Gastroesophageal sphincter (tissue), 4 donors: ENCODE data around the gene CAPZB. TPM values are rescaled to one million over a fixed set of nuclear protein-coding genes. Genes with fewer than 3 reads are reported as not detected.
"Not testable (repeated sequence)": the region's sequence is repeated elsewhere in the genome, so short reads cannot be mapped to it uniquely, and the experiment has no call there.

Experiments
- ATAC-seq: fragments of 150-250 bp; one replicate; pipeline ENCODE4 v1.9.1; 2016; ENCODE audit warnings: mild to moderate bottlenecking, moderate library complexity
- H3K27ac ChIP-seq, 4 donors: fragments of 200-600 bp; sonication (generic) in 3 of 4; 1 replicate in 3 of 4; 2 replicates in 1 of 4; pipeline ENCODE4 v1.5.1; 2016 to 2019
- H3K27me3 ChIP-seq: fragments of 200-600 bp; sonication (generic); one replicate; pipeline ENCODE4 v1.5.1; 2019
- H3K36me3 ChIP-seq, 2 donors: fragments of 200-600 bp; sonication (generic); one replicate each; pipeline ENCODE4 v1.5.1; 2019; ENCODE audit warnings: control low read depth in 1 of 2
- H3K4me1 ChIP-seq, 3 donors: fragments of 200-600 bp; sonication (generic); 1 replicate in 2 of 3; 2 replicates in 1 of 3; pipeline ENCODE4 v1.5.1; 2016 to 2019; ENCODE audit warnings: control low read depth in 2 of 3
- H3K4me3 ChIP-seq, 2 donors: fragments of 200-600 bp; sonication (generic); one replicate each; pipeline ENCODE4 v1.5.1; 2019; ENCODE audit warnings: mild to moderate bottlenecking in 1 of 2, moderate library complexity in 1 of 2
- H3K9me3 ChIP-seq, 3 donors: fragments of 200-600 bp; sonication (generic); one replicate each; pipeline ENCODE4 v1.5.1; 2017 to 2019; ENCODE audit warnings: control low read depth in 2 of 3
- EP300 ChIP-seq: sonication (generic); formaldehyde crosslinking; IDR thresholded peaks from one replicate; pipeline ENCODE4 v1.6.1; 2017; ENCODE audit warnings: antibody characterized with exemption, mild to moderate bottlenecking
- POLR2A ChIP-seq, 2 donors: fragments of 450-650 bp; IDR thresholded peaks; one replicate each; pipeline ENCODE4 v1.6.1; 2017; ENCODE audit warnings: antibody characterized with exemption in 2 of 2, mild to moderate bottlenecking in 2 of 2, moderate library complexity in 1 of 2
- POLR2AphosphoS5 ChIP-seq: sonication (generic); formaldehyde crosslinking; IDR thresholded peaks from one replicate; pipeline ENCODE4 v1.6.1; 2017; ENCODE audit warnings: antibody characterized with exemption
- WGBS, 2 donors: methylation state at CpG; one replicate each; pipeline ENCODE4 v1.1.5; 2018; ENCODE audit warnings: low coverage in 1 of 2; 5-methylcytosine and 5-hydroxymethylcytosine counted together
- total RNA-seq, 4 donors: library from RNA; depleted of rRNA; stranded (reverse); fragments of >200 nt; gene quantifications; one replicate each; pipeline ENCODE4 v1.1.0, GENCODE V29; 2016
- TF ChIP-seq, protein P1 (sequence below), 4 experiments: fragments of 200-600 bp in 2 of 4; fragments of 450-650 bp in 2 of 4; sonication (generic) in 1 of 4; IDR thresholded peaks; one replicate each; pipeline ENCODE4 v1.5.1; 2017 to 2019; ENCODE audit warnings: antibody characterized with exemption in 4 of 4, mild to moderate bottlenecking in 2 of 4, moderate library complexity in 2 of 4

Gene CAPZB
- total RNA-seq, 4 donors from 2014 or later: 160 to 288 (median 184) TPM

GRCh38 chr1:19507516-19507915, 22.2 kb upstream of the CAPZB start:
- Histone ChIP-seq H3K4me3 (no peak overlapping the region), H3K4me1 (peaks cover 0 to 62% (median 22%) of the 10 kb centered on the region in 3 donors), H3K27ac (peak overlapping the region in 3 of 4 donors; percentile 83 to 88 (median 83)), H3K9me3 (no peaks in the 10 kb centered on the region), H3K27me3 (no peaks in the 10 kb centered on the region), H3K36me3 (no peaks in the 10 kb centered on the region)
- WGBS, 2 donors: 64 to 91% methylated on average over 5 of the region's 5 CpGs
- no peak for ATAC-seq
- TF ChIP-seq POLR2A (IDR thresholded peaks at IDR 0.05): no peak
- no peak for TF ChIP-seq POLR2AphosphoS5

DNA sequence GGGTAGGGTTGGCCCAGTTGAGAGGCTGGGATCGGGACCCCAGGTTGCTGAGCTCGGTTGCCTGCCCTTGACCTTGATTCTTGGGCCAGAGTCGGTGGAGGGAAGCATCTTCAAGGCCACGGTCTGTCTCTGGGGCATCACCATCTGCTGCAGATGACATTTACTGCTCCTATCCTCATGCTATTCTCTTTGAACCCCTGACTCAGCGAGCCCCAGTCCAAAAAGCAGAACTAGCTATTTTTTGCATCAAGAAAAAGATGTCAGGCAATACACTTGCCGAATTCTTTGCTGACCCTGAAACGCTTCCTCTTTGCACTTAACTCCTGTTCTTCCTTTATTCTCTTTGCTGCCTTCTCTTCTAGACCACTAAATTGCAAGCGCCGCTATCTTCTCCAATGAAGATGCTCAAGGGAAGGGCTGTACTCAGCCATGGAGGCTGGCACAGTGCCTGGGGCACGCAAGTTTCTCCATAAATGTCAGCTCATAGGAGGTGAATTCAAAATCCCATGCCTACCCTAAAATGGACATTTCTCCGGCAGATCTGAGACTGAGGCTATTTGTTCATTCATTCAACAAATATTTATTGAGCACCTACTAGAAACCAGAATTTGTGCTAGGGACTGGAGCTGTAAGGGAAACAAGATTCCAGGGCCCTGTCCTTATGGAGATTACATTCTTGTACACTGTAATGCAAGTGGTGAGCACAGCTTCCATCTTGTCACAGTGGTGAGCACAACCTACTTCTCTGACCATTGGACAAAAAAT, 20.5 kb upstream of the CAPZB start:
- Histone ChIP-seq H3K9me3 (no peaks in the 10 kb centered on the region), H3K36me3 (no peaks in the 10 kb centered on the region), H3K4me1 (peaks cover 0 to 52% (median 22%) of the 10 kb centered on the region in 3 donors), H3K4me3 (no peak overlapping the region), H3K27ac (peak overlapping the region; percentile 48 to 88 (median 83)), H3K27me3 (no peaks in the 10 kb centered on the region)
- no peak for TF ChIP-seq EP300
- TF ChIP-seq POLR2AphosphoS5: no peak
- TF ChIP-seq POLR2A (IDR thresholded peaks at IDR 0.05): no peak
- TF ChIP-seq, protein P1, sequence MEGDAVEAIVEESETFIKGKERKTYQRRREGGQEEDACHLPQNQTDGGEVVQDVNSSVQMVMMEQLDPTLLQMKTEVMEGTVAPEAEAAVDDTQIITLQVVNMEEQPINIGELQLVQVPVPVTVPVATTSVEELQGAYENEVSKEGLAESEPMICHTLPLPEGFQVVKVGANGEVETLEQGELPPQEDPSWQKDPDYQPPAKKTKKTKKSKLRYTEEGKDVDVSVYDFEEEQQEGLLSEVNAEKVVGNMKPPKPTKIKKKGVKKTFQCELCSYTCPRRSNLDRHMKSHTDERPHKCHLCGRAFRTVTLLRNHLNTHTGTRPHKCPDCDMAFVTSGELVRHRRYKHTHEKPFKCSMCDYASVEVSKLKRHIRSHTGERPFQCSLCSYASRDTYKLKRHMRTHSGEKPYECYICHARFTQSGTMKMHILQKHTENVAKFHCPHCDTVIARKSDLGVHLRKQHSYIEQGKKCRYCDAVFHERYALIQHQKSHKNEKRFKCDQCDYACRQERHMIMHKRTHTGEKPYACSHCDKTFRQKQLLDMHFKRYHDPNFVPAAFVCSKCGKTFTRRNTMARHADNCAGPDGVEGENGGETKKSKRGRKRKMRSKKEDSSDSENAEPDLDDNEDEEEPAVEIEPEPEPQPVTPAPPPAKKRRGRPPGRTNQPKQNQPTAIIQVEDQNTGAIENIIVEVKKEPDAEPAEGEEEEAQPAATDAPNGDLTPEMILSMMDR (IDR thresholded peaks at IDR 0.05): no peak
- WGBS, 2 donors: 63 to 70% methylated on average over 9 to 11 of the region's 11 CpGs
- ATAC-seq: peak; percentile 17

- H3K4me1 ChIP-seq: peaks cover 0 to 52% (median 22%) of the 10 kb centered on the region in 3 donors
- no peaks in the 10 kb centered on the region for H3K36me3 ChIP-seq
- peak; percentile 34 for TF ChIP-seq POLR2AphosphoS5
- no peak for TF ChIP-seq POLR2A (IDR thresholded peaks at IDR 0.05)
- peak; percentile 83 for ATAC-seq
- no peaks in the 10 kb centered on the region for H3K27me3 ChIP-seq
- no peaks in the 10 kb centered on the region for H3K9me3 ChIP-seq
- 10 to 15% methylated on average over 6 of the region's 6 CpGs for WGBS, 2 donors
- H3K27ac ChIP-seq: peak overlapping the region; percentile 48 to 88 (median 83)
- no peak overlapping the region for H3K4me3 ChIP-seq
These were observed 19.7 kb upstream of the CAPZB start for GRCh38 chr1:19504796-19505692.

GRCh38 chr1:19502284-19502683, 16.9 kb upstream of the CAPZB start:
- not testable (repeated sequence) for H3K36me3 ChIP-seq, H3K4me3 ChIP-seq, H3K27me3 ChIP-seq, H3K9me3 ChIP-seq, ATAC-seq
- peak overlapping the region in 1 of 4 donors; percentile 51 for H3K27ac ChIP-seq
- peaks cover 0 to 34% (median 19%) of the 10 kb centered on the region in 3 donors for H3K4me1 ChIP-seq
- WGBS, 2 donors: 86 to 100% methylated on average over 1 to 2 of the region's 6 CpGs

GRCh38 chr1:19499887-19500286, 14.5 kb upstream of the CAPZB start:
- not testable (repeated sequence) for H3K27me3 ChIP-seq, H3K9me3 ChIP-seq, H3K27ac ChIP-seq, H3K4me3 ChIP-seq, H3K36me3 ChIP-seq, ATAC-seq
- peaks cover 0 to 26% (median 17%) of the 10 kb centered on the region in 3 donors for H3K4me1 ChIP-seq
- WGBS, 2 donors: 79 to 89% methylated on average over 1 to 2 of the region's 2 CpGs

GRCh38 chr1:19497443-19497842, 12.1 kb upstream of the CAPZB start:
- H3K4me3 ChIP-seq, H3K9me3 ChIP-seq, H3K27me3 ChIP-seq, ATAC-seq, H3K36me3 ChIP-seq, H3K27ac ChIP-seq: not testable (repeated sequence)
- WGBS, 2 donors: 67 to 96% methylated on average over 4 of the region's 4 CpGs
- H3K4me1 ChIP-seq: peaks cover 0 to 27% (median 8%) of the 10 kb centered on the region in 3 donors

- Histone ChIP-seq H3K27ac (peak overlapping the region in 3 of 4 donors; percentile 3 to 74 (median 42)), H3K4me1 (peaks cover 0 to 27% (median 8%) of the 10 kb centered on the region in 3 donors)
These were observed 11.2 kb upstream of the CAPZB start for GRCh38 chr1:19496527-19496874.

More at GRCh38 chr1:19496527-19496874, 11.2 kb upstream of the CAPZB start:
- ATAC-seq: no peak
- no peaks in the 10 kb centered on the region for H3K36me3 ChIP-seq
- H3K27me3 ChIP-seq: no peaks in the 10 kb centered on the region
- H3K4me3 ChIP-seq: no peak overlapping the region
- TF ChIP-seq, protein P1 (IDR thresholded peaks at IDR 0.05): no peak
- TF ChIP-seq EP300 (no peak), POLR2A (IDR thresholded peaks at IDR 0.05) (no peak), POLR2AphosphoS5 (no peak)
- no peaks in the 10 kb centered on the region for H3K9me3 ChIP-seq
- WGBS, 2 donors: 100% methylated on average over 1 of the region's 1 CpG; no CpG with 5 or more reads in 1 of the 2 donors
